GM18870 (cell line): ENCODE data around the gene SPIRE1.
"Not testable (repeated sequence)": the region's sequence is repeated elsewhere in the genome, so short reads cannot be mapped to it uniquely, and the experiment has no call there.

ENCODE experiments used
- ATAC-seq: cut with Tn5 transposase; IDR thresholded peaks from one replicate; pipeline ENCODE4 v1.9.1; 2021; ENCODE audit warnings: moderate library complexity; ENCODE audit not compliant: unreplicated experiment

SPIRE1 gene

DNA sequence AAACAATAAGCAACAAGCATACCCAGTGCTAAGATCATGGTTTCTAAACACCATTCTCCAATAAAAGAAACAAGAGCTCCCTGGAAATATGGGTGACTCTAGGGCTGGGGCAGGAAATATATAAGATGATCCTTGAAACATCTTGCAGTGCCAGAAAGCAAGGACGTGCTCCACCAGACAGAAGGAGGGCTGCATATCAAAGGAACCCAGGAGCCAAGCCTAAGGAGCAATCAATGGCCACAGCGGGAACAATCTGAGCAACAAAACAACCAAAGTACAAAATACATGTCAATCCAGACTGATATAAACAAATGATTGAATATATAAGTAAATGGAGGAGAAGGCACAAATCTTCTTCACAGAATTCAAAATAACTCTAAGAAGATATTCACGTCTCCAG is 10.1 kb downstream of the SPIRE1 start:
- no peak for ATAC-seq

DNA sequence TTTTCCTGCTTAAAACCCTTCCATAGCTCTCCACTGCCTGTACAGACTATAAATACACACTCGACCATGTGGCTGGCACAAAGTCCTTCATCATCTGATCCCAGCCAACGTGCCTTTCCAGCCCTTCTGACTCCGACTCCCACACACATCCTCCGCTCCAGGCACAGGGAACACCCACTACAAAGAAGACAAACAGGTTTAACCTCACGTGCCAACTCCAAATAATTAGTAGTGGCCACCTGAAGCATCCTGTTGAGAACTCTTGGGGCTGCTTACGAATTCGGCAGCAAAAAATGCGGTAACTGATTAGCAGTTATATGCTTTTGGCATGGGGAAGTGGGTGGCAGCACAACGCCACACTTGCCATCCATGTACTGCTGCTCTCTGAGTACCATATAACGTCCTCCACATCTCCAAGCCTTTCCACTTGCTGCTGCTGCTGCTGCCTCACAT is 12.1 kb downstream of the SPIRE1 start:
- ATAC-seq = no peak

DNA sequence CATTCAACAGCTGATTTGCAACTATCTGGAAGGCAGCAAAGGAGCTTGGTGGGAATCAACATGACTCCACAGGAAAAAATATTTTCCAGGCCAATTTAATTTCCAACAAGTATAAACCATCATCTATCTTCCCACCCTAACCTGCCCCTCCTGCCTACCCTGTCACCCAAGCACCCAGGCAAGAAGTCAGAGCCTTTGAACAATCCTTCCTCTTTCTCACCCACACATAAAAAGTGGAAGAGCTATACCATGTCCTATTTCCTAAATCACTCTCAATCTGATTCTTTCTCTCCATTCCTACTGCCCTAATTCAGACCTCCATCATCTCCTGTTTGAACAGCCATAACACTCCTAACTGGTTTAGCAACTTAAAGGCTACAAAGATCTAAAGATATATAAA is 12.7 kb downstream of the SPIRE1 start:
- no peak for ATAC-seq

DNA sequence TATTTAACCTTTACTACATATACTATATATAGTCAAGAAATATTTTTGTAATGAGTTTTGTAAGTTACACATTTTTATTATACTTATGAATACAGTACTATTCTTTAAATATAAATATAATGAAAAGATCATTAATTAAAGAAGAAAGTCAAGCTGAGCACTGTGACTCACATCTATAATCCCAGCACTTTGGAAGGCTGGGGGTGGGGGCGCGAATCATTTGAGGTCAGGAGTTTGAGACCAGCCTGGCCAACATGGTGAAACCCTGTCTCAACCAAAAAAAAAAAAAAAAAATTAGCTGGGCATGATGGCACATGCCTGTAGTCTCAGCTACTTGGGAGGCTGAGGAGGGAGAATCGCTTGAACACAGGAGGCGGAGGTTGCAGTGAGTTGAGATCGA is 14.2 kb downstream of the SPIRE1 start:
- not testable (repeated sequence) for ATAC-seq

DNA sequence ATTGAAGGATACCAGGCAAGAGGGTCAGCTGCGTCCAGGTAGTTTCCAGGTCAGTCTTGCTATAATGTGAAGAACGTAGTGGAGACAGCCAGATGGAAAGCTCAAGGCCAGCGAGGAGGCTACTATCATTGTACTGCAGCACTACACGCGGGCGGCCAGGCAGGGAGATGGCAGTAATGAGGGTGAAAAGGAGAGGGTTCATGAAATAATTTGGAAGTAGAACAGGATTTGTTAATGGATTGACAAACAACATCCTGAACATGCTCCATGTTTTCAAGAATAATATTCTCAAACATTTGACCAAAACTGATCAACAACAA is 17.1 kb downstream of the SPIRE1 start:
- ATAC-seq = no peak

DNA sequence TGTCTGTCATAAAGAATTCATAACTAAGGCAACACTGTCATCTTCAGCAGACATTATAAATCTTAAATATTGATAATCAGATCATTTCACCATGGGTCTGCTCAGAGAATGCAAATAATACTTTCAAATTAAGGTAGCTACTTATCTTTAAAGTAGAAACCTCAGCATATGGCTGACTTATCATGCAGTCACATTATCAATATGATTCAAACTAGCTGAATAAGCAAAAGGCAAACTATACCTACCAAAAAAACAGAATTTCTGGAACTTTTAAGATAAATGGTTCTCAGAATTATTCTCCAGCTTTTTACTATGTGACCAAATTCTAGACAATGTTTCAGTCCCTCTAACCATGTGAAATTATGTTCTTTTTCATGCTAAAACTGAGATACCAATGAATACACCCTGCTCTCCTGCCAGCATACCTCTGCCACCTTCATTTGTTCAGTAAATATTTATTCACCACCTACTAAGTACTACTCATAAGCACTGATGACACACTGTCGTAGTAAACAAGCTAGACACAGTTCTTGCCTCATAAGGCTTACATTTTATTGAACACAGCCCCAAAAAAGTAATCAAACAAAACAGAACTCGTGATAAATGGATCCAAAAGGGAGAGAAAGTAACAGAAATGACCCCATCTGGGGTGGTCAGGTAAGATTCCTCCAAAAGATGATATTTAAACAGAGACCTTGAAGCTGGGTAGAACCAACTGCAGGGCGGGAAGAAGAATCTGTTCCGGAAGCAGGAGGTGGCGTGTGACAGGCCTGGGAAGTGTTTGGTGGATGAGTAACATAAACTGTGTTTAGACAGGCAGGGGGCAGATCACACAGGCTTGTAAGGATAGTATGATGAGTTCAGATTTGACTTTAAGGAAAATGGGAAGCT is 17.7 kb downstream of the SPIRE1 start:
- ATAC-seq = no peak

- ATAC-seq = no peak
Measured at GRCh38 chr18:12638644-12639124, 19.2 kb downstream of the SPIRE1 start.

GRCh38 chr18:12637901-12638643 is 19.8 kb downstream of the SPIRE1 start:
- ATAC-seq = no peak

DNA sequence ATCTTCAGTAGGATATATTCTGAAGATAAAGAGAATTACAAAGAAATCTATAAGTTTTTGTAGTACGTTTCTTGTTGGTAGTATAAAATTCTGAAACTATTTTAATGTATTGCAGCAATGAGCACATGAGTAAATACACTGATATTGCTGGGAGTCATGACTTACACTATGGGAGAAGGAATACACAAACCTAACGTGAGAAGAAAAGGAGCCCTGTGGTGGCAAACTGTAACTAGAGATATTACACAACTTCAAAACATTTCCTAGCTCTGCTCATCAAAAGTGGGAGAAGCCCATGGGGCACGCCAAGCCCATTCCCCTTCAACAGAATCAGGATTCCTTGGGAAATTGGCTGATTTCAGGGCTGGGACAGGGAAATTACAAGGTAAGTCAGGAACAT is 20.5 kb downstream of the SPIRE1 start:
- no peak for ATAC-seq

- ATAC-seq = no peak
Measured at GRCh38 chr18:12631831-12632477, 26.0 kb downstream of the SPIRE1 start.

DNA sequence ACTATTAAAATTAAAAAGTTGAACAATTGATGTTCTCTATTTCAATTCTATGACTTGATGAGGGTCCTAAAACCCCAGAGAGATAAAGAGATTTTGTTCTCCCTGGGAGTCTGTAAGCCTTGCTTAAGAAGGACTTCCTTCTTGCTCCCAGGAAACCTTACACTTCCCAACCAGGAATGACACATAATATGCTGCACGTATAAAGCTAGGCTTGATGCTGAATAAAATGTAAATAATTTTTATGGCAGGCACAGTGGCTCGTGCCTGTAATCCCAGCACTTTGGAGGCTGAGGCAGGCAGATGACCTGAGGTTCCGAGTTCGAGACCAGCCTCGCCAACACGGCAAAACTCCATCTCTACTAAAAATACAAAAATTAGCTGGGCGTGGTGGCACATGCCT is 27.8 kb downstream of the SPIRE1 start:
- ATAC-seq = no peak

GRCh38 chr18:12628706-12629702 is 28.9 kb downstream of the SPIRE1 start:
- no peak for ATAC-seq

DNA sequence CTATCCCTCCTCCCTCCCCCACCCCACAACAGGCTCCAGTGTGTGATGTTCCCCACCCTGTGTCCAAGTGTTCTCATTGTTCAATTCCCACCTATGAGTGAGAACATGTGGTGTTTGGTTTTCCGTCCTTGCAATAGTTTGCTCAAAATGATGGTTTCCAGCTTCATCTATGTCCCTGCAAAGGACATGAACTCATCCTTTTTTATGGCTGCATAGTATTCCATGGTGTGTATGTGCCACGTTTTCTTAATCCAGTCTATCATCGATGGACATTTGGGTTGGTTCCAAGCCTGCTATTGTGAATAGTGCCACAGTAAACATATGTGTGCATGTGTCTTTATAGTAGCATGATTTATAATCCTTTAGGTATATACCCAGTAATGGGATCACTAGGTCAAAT is 30.7 kb downstream of the SPIRE1 start:
- not testable (repeated sequence) for ATAC-seq

GRCh38 chr18:12625241-12625640 is 32.7 kb downstream of the SPIRE1 start:
- no peak for ATAC-seq

DNA sequence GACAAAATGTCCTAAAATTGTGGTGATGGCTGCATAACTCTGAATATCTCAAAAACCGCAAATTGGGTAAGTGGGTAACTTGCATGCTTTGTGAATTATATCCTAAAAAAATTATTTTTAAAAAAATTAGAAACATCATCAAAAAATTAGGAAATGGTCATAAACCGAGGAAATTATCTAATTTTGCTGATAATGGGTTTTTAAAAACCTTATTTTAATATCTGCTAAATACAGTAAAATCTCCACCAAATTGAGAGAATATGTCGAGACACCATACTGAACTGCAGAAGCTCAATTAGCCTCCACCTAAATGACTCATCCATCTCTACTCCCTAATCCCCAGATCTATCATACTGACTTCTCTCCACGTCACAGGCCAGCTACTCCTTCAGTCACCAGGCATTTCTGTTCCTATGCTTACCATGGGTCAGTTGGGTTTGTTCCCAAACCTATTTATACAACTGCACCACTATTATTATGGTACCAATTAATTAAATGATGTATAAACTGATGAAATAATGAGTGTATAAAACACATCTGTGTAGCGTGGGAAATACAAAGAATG is 36.1 kb downstream of the SPIRE1 start:
- no peak for ATAC-seq

GRCh38 chr18:12615748-12616147 is 42.2 kb downstream of the SPIRE1 start:
- no peak for ATAC-seq

DNA sequence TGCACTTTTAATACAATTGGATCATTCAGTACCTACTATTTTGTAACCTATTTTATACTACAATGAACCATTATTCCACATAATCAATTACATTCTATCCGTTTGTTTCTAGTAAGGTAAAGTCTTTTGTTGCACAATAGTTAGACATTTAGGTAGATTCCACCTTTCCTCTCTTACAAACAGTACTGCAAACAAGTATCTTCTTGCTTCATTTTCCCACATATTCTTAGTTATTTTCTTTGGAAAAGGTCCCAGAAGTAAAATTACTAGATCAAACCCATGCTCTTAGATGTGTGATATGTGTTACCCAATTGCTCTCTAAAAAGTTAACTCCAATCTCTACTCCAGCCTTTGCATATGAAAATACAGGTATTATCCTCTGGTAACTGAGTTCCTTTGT is 49.6 kb downstream of the SPIRE1 start:
- ATAC-seq = no peak

DNA sequence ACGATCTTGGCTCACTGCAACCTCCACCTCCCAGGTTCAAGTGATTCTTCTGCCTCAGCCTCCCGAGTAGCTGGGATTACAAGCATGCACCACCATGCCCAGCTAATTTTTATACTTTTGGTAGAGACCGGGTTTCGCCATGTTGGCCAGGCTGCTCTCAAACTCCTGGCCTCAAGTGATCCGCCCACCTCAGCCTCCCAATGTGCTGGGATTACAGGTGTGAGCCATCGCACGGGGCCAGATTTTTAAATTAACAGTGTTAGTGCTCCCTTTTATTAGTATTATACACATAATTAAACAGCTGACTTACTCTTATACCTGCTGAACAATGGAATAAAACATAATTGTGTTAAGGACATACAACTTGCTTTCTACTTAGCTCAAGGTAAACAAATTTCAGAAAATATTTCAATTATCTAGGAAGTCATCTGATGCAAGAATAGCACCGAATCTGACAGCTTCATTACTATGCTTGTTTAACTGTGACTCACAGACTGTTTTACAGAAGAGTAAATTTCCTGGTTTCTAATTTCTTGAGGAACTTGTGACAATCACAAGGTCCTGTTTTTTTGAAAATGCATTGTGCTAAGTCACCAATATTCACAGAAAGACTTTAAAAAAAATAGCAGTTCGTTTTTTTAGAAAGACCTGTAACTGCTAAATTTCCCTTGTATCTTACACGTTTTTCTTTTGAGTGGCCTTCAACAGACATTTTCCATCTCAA is 51.2 kb downstream of the SPIRE1 start:
- ATAC-seq = no peak

DNA sequence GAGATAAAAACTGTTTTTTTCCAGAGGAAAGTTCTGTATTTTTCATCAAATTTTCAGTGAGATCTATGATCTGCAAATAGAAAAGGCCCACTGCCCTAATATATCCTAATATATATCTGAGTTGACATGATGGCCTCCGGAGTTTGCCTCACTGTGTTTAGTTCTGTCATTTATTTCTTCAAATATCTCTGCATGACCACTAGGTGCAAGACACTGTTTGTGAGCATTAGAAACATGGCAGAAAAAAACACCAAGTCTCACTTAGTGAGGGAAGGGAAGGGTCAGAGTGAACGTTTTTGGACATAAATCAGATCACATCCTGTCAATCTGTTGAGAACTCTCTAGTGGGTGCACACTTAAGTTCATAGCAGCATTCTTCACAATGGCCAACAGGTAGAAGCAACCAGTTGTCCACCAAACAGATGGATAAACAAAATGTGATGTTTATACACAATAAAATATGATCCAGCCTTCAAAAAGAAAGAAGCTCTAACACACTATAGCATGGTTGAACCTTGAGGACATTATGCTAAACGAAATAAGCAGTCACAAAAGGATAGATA is 53.4 kb downstream of the SPIRE1 start:
- no peak for ATAC-seq
